ENCODE measurements around the gene FAM13B. TPM values are rescaled to one million over a fixed set of nuclear protein-coding genes. Genes with fewer than 3 reads are reported as not detected.
"Not testable (repeated sequence)": the region's sequence is repeated elsewhere in the genome, so short reads cannot be mapped to it uniquely, and the experiment has no call there.

Gene FAM13B
- polyA plus RNA-seq, 2 of the 4 experiments (the other 2 are of a cell fraction): 14.9 to 15.1 TPM

- H3K4me1 ChIP-seq: no peaks in the 10 kb centered on the region
- no peak overlapping the region for H3K4me3 ChIP-seq
- H3K27ac ChIP-seq: no peak overlapping the region
- CTCF ChIA-PET: interaction anchor here (0.6 to 2.4 kb wide), 2 partner anchors 16 to 25 kb away, joined by 3 to 8 read pairs; no protein-coding TSS in a partner anchor
- no peak for TF ChIP-seq RARB (CRISPR knock-in tag; IDR thresholded peaks at IDR 0.05)
- no peak for TF ChIP-seq ATOH8 (CRISPR knock-in tag; IDR thresholded peaks at IDR 0.05; ENCODE audit: low read depth)
- no peak for TF ChIP-seq ZNF302 (CRISPR knock-in tag; IDR thresholded peaks at IDR 0.05)
- TF ChIP-seq HOXB5 (CRISPR knock-in tag; IDR thresholded peaks at IDR 0.05): no peak
- no peak for TF ChIP-seq ZC3H11A (IDR thresholded peaks at IDR 0.05)
- no peak for TF ChIP-seq KDM1A (IDR thresholded peaks at IDR 0.05; ENCODE audit: low read depth)
- no peak for TF ChIP-seq MAFK (IDR thresholded peaks at IDR 0.05; ENCODE audit: partially characterized antibody)
- TF ChIP-seq PHF8 (IDR thresholded peaks at IDR 0.05; ENCODE audit: borderline replicate concordance, low read depth): no peak
- no peak for TF ChIP-seq CHD4 (IDR thresholded peaks at IDR 0.05; ENCODE audit: borderline replicate concordance)
- no peak for TF ChIP-seq HEYL (CRISPR knock-in tag; IDR thresholded peaks at IDR 0.05)
- TF ChIP-seq TFCP2L1 (CRISPR knock-in tag; IDR thresholded peaks at IDR 0.05): no peak
- no peak for TF ChIP-seq BCL3 (IDR thresholded peaks at IDR 0.05)
- no peak for TF ChIP-seq PBX3 (IDR thresholded peaks at IDR 0.05)
- no peak for TF ChIP-seq HMGXB4 (CRISPR knock-in tag; IDR thresholded peaks at IDR 0.05; ENCODE audit: borderline replicate concordance)
- TF ChIP-seq CEBPB (IDR thresholded peaks at IDR 0.05): no peak
- TF ChIP-seq KDM5A (IDR thresholded peaks at IDR 0.05): no peak
- no peaks in the 10 kb centered on the region for H3K9me3 ChIP-seq
- no peak overlapping the region for H3K4me2 ChIP-seq
- DNase-seq (ENCODE audit: low read depth in 1 of 2, low spot score in 1 of 2) (no peak), ATAC-seq (no peak), FAIRE-seq (no peak)
- 73% methylated on average over 9 of the region's 9 CpGs for WGBS (ENCODE audit: missing lambda C conversion rate)
- POLR2A ChIA-PET: no interaction called here
These were observed 18.8 kb upstream of the FAM13B start for GRCh38 chr5:138051441-138052296.

GRCh38 chr5:138045283-138045682, 12.4 kb upstream of the FAM13B start:
- H3K27ac ChIP-seq; H3K4me2 ChIP-seq; H3K4me3 ChIP-seq; ATAC-seq; DNase-seq (ENCODE audit: low read depth in 1 of 2, low spot score in 1 of 2); FAIRE-seq; POLR2A ChIA-PET; H3K4me1 ChIP-seq; H3K9me3 ChIP-seq: not testable (repeated sequence)
- CTCF ChIA-PET: interaction anchor here (2.4 to 20.0 kb wide), 2 partner anchors 10 to 16 kb away, joined by 20 to 402 read pairs; no protein-coding TSS in a partner anchor
- WGBS (ENCODE audit: missing lambda C conversion rate): 89% methylated on average over 3 of the region's 3 CpGs

GRCh38 chr5:138038826-138039225, 5.9 kb upstream of the FAM13B start:
- WGBS (ENCODE audit: missing lambda C conversion rate): 58% methylated on average over 1 of the region's 1 CpG
- POLR2A ChIA-PET: no interaction called here
- ATAC-seq (no peak), FAIRE-seq (no peak), DNase-seq (ENCODE audit: low read depth in 1 of 2, low spot score in 1 of 2) (no peak)
- peaks cover 14% of the 10 kb centered on the region; the same call in 2 of the 3 replicates for H3K4me1 ChIP-seq
- H3K27ac ChIP-seq: no peak overlapping the region
- H3K4me2 ChIP-seq: no peak overlapping the region
- H3K4me3 ChIP-seq: no peak overlapping the region
- CTCF ChIA-PET: interaction anchor here (1.2 to 20.0 kb wide), 6 partner anchors 11 to 260 kb away, joined by 3 to 402 read pairs (median 9); no protein-coding TSS in a partner anchor
- TF ChIP-seq EHMT2 (IDR thresholded peaks at IDR 0.05; ENCODE audit: low read depth) (no peak), ZSCAN20 (CRISPR knock-in tag; IDR thresholded peaks at IDR 0.05) (no peak), RNF2 (IDR thresholded peaks at IDR 0.05; ENCODE audit: borderline replicate concordance, low read depth) (no peak), ESRRA (IDR thresholded peaks at IDR 0.05; ENCODE audit: borderline replicate concordance, low read length) (no peak), ZC3H11A (IDR thresholded peaks at IDR 0.05) (no peak), MAZ (IDR thresholded peaks at IDR 0.05; ENCODE audit: borderline replicate concordance, low read depth, low read length) (no peak), TFCP2L1 (CRISPR knock-in tag; IDR thresholded peaks at IDR 0.05) (no peak), CHD4 (IDR thresholded peaks at IDR 0.05; ENCODE audit: borderline replicate concordance) (no peak)
- H3K9me3 ChIP-seq: no peaks in the 10 kb centered on the region

Measured in A549 (cell line).